SHP77 (cell line): ENCODE data around the gene DEFB124.

Experiments used
- DNase-seq, 2 experiments: peaks; one replicate each; lab custom pipeline; 2025; lab: John Stamatoyannopoulos, UW

Gene DEFB124

DNA sequence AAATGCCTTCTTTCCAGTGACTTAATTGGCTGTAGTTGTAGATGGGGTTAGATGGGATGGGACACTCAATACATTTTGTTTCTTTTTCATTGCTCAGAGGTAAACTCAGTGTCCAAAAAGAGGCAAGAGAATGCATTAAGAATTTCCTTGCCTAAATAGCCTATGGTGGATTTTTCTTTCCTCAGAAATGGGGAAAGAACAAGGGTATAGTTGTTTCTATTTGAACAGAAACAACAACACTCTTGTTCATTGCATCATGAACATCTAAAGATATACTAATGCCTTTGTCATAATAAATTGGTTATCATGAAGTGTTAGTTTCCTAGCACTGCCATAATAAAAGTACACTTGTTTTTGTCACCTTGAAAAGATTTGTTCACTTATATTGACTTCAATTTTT is 49.1 kb downstream of the DEFB124 start:
- DNase-seq = no peak

DNA sequence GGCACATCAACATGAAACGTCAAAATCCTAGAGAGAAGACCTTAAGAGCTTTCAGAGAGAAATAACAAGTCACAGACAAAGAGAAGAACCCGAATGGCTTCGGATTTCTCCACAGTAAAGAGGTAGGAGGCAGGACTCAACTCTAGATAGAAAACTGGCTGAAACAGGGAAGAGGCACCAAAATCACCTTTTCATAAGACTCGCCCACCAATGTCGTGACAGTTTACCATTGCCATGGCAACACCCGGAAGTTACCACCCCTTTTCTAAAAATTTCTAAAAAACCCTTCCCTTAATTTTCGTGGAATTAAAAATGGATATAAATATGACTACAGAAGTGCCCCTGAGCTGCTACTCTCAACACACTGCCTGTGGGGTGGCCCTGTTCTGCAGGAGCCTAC is 56.6 kb downstream of the DEFB124 start:
- DNase-seq = no peak

DNA sequence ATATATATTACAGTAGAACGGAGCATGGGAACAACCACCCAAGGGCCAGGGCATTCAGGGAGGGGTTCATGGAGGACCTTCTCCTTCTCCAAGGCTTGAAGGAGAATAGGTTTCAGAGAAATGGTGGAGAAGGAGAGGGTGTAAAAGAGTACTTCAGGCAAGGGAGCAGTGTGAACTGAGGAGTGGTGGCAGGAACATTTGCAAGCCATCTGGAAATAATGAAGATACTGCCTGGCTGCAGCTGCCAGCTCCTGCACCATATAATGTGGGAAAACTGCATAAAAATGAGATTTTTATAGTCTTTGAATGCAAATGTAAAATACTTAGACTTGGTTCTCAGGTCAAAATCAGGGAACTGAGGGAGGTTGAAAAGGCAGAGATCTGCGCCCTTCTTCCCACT is 59.3 kb downstream of the DEFB124 start:
- no peak for DNase-seq
